Cortex of kidney (tissue), 1 donor: ENCODE results near the gene SND1.

Experiments
- DNase-seq: peaks from one replicate; lab custom pipeline; 2025; lab: John Stamatoyannopoulos, UW

Gene SND1

GRCh38 chr7:127730658-127731276, 78.8 kb downstream of the SND1 start:
- DNase-seq, result no peak

- no peak for DNase-seq
These were observed 79.6 kb downstream of the SND1 start for GRCh38 chr7:127731431-127732080.

GRCh38 chr7:127732306-127732705, 80.3 kb downstream of the SND1 start:
- DNase-seq, result no peak

GRCh38 chr7:127733986-127734385, 82.0 kb downstream of the SND1 start:
- DNase-seq, result no peak

- DNase-seq, result no peak
These were observed 84.5 kb downstream of the SND1 start for GRCh38 chr7:127736511-127736910.

GRCh38 chr7:127738859-127739258, 86.9 kb downstream of the SND1 start:
- no peak for DNase-seq

- no peak for DNase-seq
These were observed 89.9 kb downstream of the SND1 start for GRCh38 chr7:127741764-127742375.

GRCh38 chr7:127745445-127745844, 93.5 kb downstream of the SND1 start:
- DNase-seq, result no peak

GRCh38 chr7:127751062-127751461, 99.1 kb downstream of the SND1 start:
- DNase-seq, result no peak

- no peak for DNase-seq
These were observed 99.8 kb downstream of the SND1 start for GRCh38 chr7:127751490-127752448.

GRCh38 chr7:127752829-127753228, 100.8 kb downstream of the SND1 start:
- DNase-seq, result no peak

GRCh38 chr7:127754457-127754856, 102.5 kb downstream of the SND1 start:
- DNase-seq, result no peak

GRCh38 chr7:127755521-127755920, 103.5 kb downstream of the SND1 start:
- DNase-seq, result no peak

GRCh38 chr7:127755965-127756364, 104.0 kb downstream of the SND1 start:
- no peak for DNase-seq

- DNase-seq, result no peak
These were observed 106.1 kb downstream of the SND1 start for GRCh38 chr7:127758105-127758504.

- no peak for DNase-seq
These were observed 106.9 kb downstream of the SND1 start for GRCh38 chr7:127758845-127759244.

- no peak for DNase-seq
These were observed 108.0 kb downstream of the SND1 start for GRCh38 chr7:127759945-127760421.

GRCh38 chr7:127760436-127761031, 108.5 kb downstream of the SND1 start:
- DNase-seq, result no peak

GRCh38 chr7:127761196-127761595, 109.2 kb downstream of the SND1 start:
- no peak for DNase-seq

- no peak for DNase-seq
These were observed 112.7 kb downstream of the SND1 start for GRCh38 chr7:127764681-127765080.

GRCh38 chr7:127765150-127765549, 113.2 kb downstream of the SND1 start:
- no peak for DNase-seq
